ENCODE data around the gene TMEM108.

Gene TMEM108

GRCh38 chr3:133283958-133284807 is 246.0 kb downstream of the TMEM108 start:
- peak; percentile 1 for DNase-seq

- no peak for DNase-seq
Observed at GRCh38 chr3:133289322-133289721, 251.1 kb downstream of the TMEM108 start.

- peak; percentile 87 for DNase-seq
Observed at GRCh38 chr3:133292296-133292695, 254.1 kb downstream of the TMEM108 start.

- peak; percentile 8 for DNase-seq
Observed at GRCh38 chr3:133293397-133294110, 255.4 kb downstream of the TMEM108 start.

- DNase-seq: no peak
Observed at GRCh38 chr3:133294253-133294652, 256.1 kb downstream of the TMEM108 start.

GRCh38 chr3:133295199-133295901 is 257.2 kb downstream of the TMEM108 start:
- peak; percentile 22 for DNase-seq

- DNase-seq: no peak
Observed at GRCh38 chr3:133295944-133296917, 258.0 kb downstream of the TMEM108 start.

GRCh38 chr3:133296981-133297380 is 258.8 kb downstream of the TMEM108 start:
- DNase-seq: no peak

- peak; percentile 25 for DNase-seq
Observed at GRCh38 chr3:133300102-133300501, 261.9 kb downstream of the TMEM108 start.

- DNase-seq: no peak
Observed at GRCh38 chr3:133301194-133301593, 263.0 kb downstream of the TMEM108 start.

- no peak for DNase-seq
Observed at GRCh38 chr3:133301731-133302130, 263.5 kb downstream of the TMEM108 start.

GRCh38 chr3:133303430-133303829 is 265.2 kb downstream of the TMEM108 start:
- no peak for DNase-seq

GRCh38 chr3:133317866-133318265 is 279.7 kb downstream of the TMEM108 start:
- no peak for DNase-seq

- no peak for DNase-seq
Observed at GRCh38 chr3:133328373-133328772, 290.2 kb downstream of the TMEM108 start.

GRCh38 chr3:133329626-133330025 is 291.4 kb downstream of the TMEM108 start:
- peak; percentile 67 for DNase-seq

GRCh38 chr3:133330065-133330464 is 291.9 kb downstream of the TMEM108 start:
- peak; percentile 73 for DNase-seq

- DNase-seq: peak; percentile 20
Observed at GRCh38 chr3:133330522-133330921, 292.3 kb downstream of the TMEM108 start.

GRCh38 chr3:133354721-133355120 is 316.5 kb downstream of the TMEM108 start:
- DNase-seq: no peak

GRCh38 chr3:133360476-133360875 is 322.3 kb downstream of the TMEM108 start:
- DNase-seq: no peak

GRCh38 chr3:133361011-133361410 is 322.8 kb downstream of the TMEM108 start:
- no peak for DNase-seq

- DNase-seq: no peak
Observed at GRCh38 chr3:133361435-133361834, 323.2 kb downstream of the TMEM108 start.

GRCh38 chr3:133362539-133362938 is 324.3 kb downstream of the TMEM108 start:
- peak; percentile 53 for DNase-seq
